HepG2 (cell line): ENCODE data around the gene TNFAIP8L1. TPM values are rescaled to one million over a fixed set of nuclear protein-coding genes. Genes with fewer than 3 reads are reported as not detected.

Source experiments
- ATAC-seq: fragments of 200-7000 bp; cut with Tn5 transposase; 3 replicates; pipeline ENCODE4 v1.9.1; 2020; ENCODE audit warnings: mild to moderate bottlenecking, moderate library complexity
- BruUV-seq: library from RNA; stranded (reverse); fragments of 400-500 nt; replicated peaks from 2 replicates; lab custom pipeline; 2021; lab: Mats Ljungman, UMichigan
- CTCF ChIA-PET: fragments of 300-600 bp; formaldehyde crosslinking; extraction: SDS; loops from one replicate; lab custom pipeline; 2021; ENCODE audit warnings: low total read pairs, inconsistent platforms, low intra/inter-chr PET ratio; lab: Yijun Ruan, JAX
- POLR2A ChIA-PET: fragments of 350-600 bp; sonication (Branson Sonifier 250); formaldehyde crosslinking; loops from one replicate; lab custom pipeline; 2020; ENCODE audit warnings: antibody characterized with exemption, inconsistent platforms; lab: Yijun Ruan, JAX
- DNase-seq: peaks from one replicate; pipeline ENCODE4 v3.0.0-alpha.2; 2015; ENCODE audit warnings: low spot score
- FAIRE-seq: peaks from 3 replicates; lab custom pipeline; 2011; peaks lifted over from hg19 to GRCh38; lab: Jason Lieb, UNC
- H2AFZ ChIP-seq: one replicate; pipeline ENCODE4 v1.6.1; 2011; ENCODE audit warnings: low read length, inconsistent platforms
- H3K27ac ChIP-seq: fragments of 300-600 bp; 3 replicates; pipeline ENCODE4 v1.8.0; 2011; ENCODE audit warnings: mixed run types, mild to moderate bottlenecking, mixed read lengths, low read length, inconsistent platforms; ENCODE audit not compliant: insufficient read depth; ENCODE audit errors: extremely low read length
- H3K27me3 ChIP-seq, 2 experiments: fragments of 200-600 bp in 1 of 2; 2 replicates in 1 of 2; 3 replicates in 1 of 2; pipeline versions ENCODE4 v1.6.0 to v1.8.0; 2011; ENCODE audit warnings: low read length in 2 of 2, mild to moderate bottlenecking in 2 of 2, moderate library complexity in 2 of 2, inconsistent platforms in 1 of 2; ENCODE audit not compliant: insufficient read depth in 2 of 2, control insufficient read depth in 1 of 2
- H3K36me3 ChIP-seq, 2 experiments: fragments of 200-600 bp in 1 of 2; replicated peaks in 1 of 2; 2 replicates in 1 of 2; 3 replicates in 1 of 2; pipeline versions ENCODE4 v1.5.1 to v1.8.0; 2011; ENCODE audit warnings: low read length in 2 of 2, inconsistent platforms in 1 of 2; ENCODE audit not compliant: insufficient read depth in 2 of 2, control insufficient read depth in 1 of 2
- H3K4me1 ChIP-seq: 2 replicates; pipeline ENCODE4 v1.5.1; 2012; ENCODE audit warnings: low read length, inconsistent platforms; ENCODE audit not compliant: insufficient read depth
- H3K4me2 ChIP-seq: 2 replicates; pipeline ENCODE4 v1.6.0; 2011; ENCODE audit warnings: low read depth, low read length, inconsistent platforms
- H3K4me3 ChIP-seq, 3 experiments: fragments of 200-600 bp in 1 of 3; sonication (generic), shearing (Covaris generic) in 1 of 3; replicated peaks in 1 of 3; 2 replicates each; pipeline ENCODE4 v1.5.1; 2011 to 2016; ENCODE audit warnings: low read length in 3 of 3, inconsistent platforms in 2 of 3, low read depth in 2 of 3, mild to moderate bottlenecking in 2 of 3, control low read depth in 1 of 3, mixed read lengths in 1 of 3; ENCODE audit not compliant: insufficient read depth in 1 of 3
- H3K79me2 ChIP-seq: one replicate; pipeline ENCODE4 v1.6.1; 2011; ENCODE audit warnings: low read length, inconsistent platforms; ENCODE audit not compliant: insufficient read depth
- H3K9ac ChIP-seq: 2 replicates; pipeline ENCODE4 v1.6.0; 2011; ENCODE audit warnings: mild to moderate bottlenecking, low read depth, low read length, inconsistent platforms; ENCODE audit not compliant: insufficient read depth
- H3K9me3 ChIP-seq: 2 replicates; pipeline ENCODE4 v1.5.1; 2012; ENCODE audit warnings: mild to moderate bottlenecking, low read length
- H4K20me1 ChIP-seq: 2 replicates; pipeline ENCODE4 v1.6.0; 2011; ENCODE audit warnings: inconsistent platforms, mild to moderate bottlenecking, low read length, moderate library complexity; ENCODE audit not compliant: insufficient read depth
- ATF1 ChIP-seq: IDR thresholded peaks from 2 replicates; pipeline ENCODE4 v1.6.1; 2016; ENCODE audit warnings: mild to moderate bottlenecking, control low read depth
- CHD2 ChIP-seq: IDR thresholded peaks from 2 replicates; pipeline ENCODE4 v1.6.1; 2011; ENCODE audit warnings: low read depth, low read length, improper control_type of control experiment
- EHMT2 ChIP-seq: fragments of 200-600 bp; sonication (generic); IDR thresholded peaks from 2 replicates; pipeline ENCODE4 v1.7.0; 2017; ENCODE audit warnings: antibody characterized with exemption, low read depth, low read length, borderline replicate concordance
- HMG20A ChIP-seq: IDR thresholded peaks from 2 replicates; pipeline ENCODE4 v1.6.1; 2016; ENCODE audit warnings: borderline replicate concordance
- MED8 ChIP-seq: sonication (generic); formaldehyde crosslinking; IDR thresholded peaks from 2 replicates; pipeline ENCODE4 v1.8.1; 2023; ENCODE audit warnings: mild to moderate bottlenecking, missing genetic modification reagents; ENCODE audit not compliant: insufficient replicate concordance
- PLRG1 ChIP-seq: fragments of 450-650 bp; conservative IDR thresholded peaks from 2 replicates; pipeline ENCODE4 v1.6.1; 2016
- TRIM24 ChIP-seq: sonication (generic); formaldehyde crosslinking; IDR thresholded peaks from 2 replicates; pipeline ENCODE4 v1.8.0; 2022; ENCODE audit warnings: mild to moderate bottlenecking, missing genetic modification reagents
- XRCC5 ChIP-seq: fragments of 200-400 bp; formaldehyde crosslinking; optimal IDR thresholded peaks from 2 replicates; pipeline ENCODE3; 2017; ENCODE audit warnings: mild to moderate bottlenecking, low read length
- ZFAT ChIP-seq: sonication (generic); formaldehyde crosslinking; conservative IDR thresholded peaks from 2 replicates; pipeline ENCODE4 v1.8.1; 2023; ENCODE audit warnings: missing genetic modification reagents, inconsistent platforms
- ZFP36L1 ChIP-seq: sonication (generic); formaldehyde crosslinking; IDR thresholded peaks from 2 replicates; pipeline ENCODE4 v1.8.0; 2022; ENCODE audit warnings: mild to moderate bottlenecking, missing genetic modification reagents, moderate library complexity
- ZNF234 ChIP-seq: sonication (generic); formaldehyde crosslinking; conservative IDR thresholded peaks from 2 replicates; pipeline ENCODE4 v1.5.1; 2020; ENCODE audit warnings: mild to moderate bottlenecking, missing genetic modification reagents
- ZNF749 ChIP-seq: sonication (generic); formaldehyde crosslinking; IDR thresholded peaks from 2 replicates; pipeline ENCODE4 v1.8.0; 2022; ENCODE audit warnings: mild to moderate bottlenecking, missing genetic modification reagents, moderate library complexity, borderline replicate concordance
- WGBS: methylation state at CpG from one replicate; pipeline ENCODE4 v1.1.6; 2017; ENCODE audit warnings: low lambda C conversion rate; 5-methylcytosine and 5-hydroxymethylcytosine counted together
- in situ Hi-C: cut with HindIII; loops from 2 replicates; pipeline ENCODE4 v1.10.0; 2017; ENCODE audit warnings: low pct_unique_long_range_greater_than_20kb; ENCODE audit not compliant: extremely low pct_ligation_motif_present
- intact Hi-C: fragments of 100-400 bp; cut with micrococcal nuclease; formaldehyde crosslinking; loops from one replicate; pipeline ENCODE4 v1.10.0; 2022; ENCODE audit not compliant: unreplicated experiment
- polyA plus RNA-seq, 8 experiments: library from polyadenylated mRNA; depleted of rRNA in 3 of 8; stranded (reverse) in 7 of 8; unstranded in 1 of 8; fragments of >200 nt; fragmentation: Illumina TruSeq in 4 of 8; extraction: Trizol in 4 of 8; gene quantifications; 2 replicates each; pipeline versions ENCODE4 v1.2.1 to v1.2.3, GENCODE V29; 2011 to 2016; ENCODE audit warnings: low read depth in 4 of 8, missing spikeins in 1 of 8, mixed read lengths in 1 of 8; ENCODE audit not compliant: insufficient read depth in 1 of 8
- total RNA-seq, 5 experiments: library from RNA; depleted of rRNA; stranded (reverse); fragments of >200 nt; fragmentation: Illumina TruSeq; extraction: Trizol; gene quantifications; 2 replicates each; pipeline ENCODE4 v1.2.3, GENCODE V29; 2016; ENCODE audit warnings: low read depth in 1 of 5
- TF ChIP-seq, protein P1 (sequence below): sonication (generic); formaldehyde crosslinking; IDR thresholded peaks from 2 replicates; pipeline ENCODE4 v1.8.0; 2022; ENCODE audit warnings: missing genetic modification reagents, mild to moderate bottlenecking, borderline replicate concordance
- TF ChIP-seq, protein P2 (sequence below): sonication (generic); formaldehyde crosslinking; IDR thresholded peaks from 2 replicates; pipeline ENCODE4 v1.8.1; 2023; ENCODE audit warnings: mild to moderate bottlenecking, missing genetic modification reagents
- TF ChIP-seq, protein P3 (sequence below): sonication (generic); formaldehyde crosslinking; IDR thresholded peaks from 2 replicates; pipeline ENCODE4 v1.5.1; 2020; ENCODE audit warnings: missing genetic modification reagents, mild to moderate bottlenecking, borderline replicate concordance
- TF ChIP-seq, protein P4 (sequence below): sonication (generic); formaldehyde crosslinking; IDR thresholded peaks from 2 replicates; pipeline ENCODE4 v1.5.1; 2020; ENCODE audit warnings: missing genetic modification reagents, mild to moderate bottlenecking, borderline replicate concordance
- TF ChIP-seq, protein P5 (sequence below): sonication (generic); formaldehyde crosslinking; conservative IDR thresholded peaks from 2 replicates; pipeline ENCODE4 v1.8.0; 2022; ENCODE audit warnings: low read depth, missing genetic modification reagents

Gene TNFAIP8L1
- total and polyA plus RNA-seq, 2 of the 13 experiments (the other 11 are each of a cell fraction or from before 2014, with no cell fraction given), result 13.4 to 21.4 TPM

DNA sequence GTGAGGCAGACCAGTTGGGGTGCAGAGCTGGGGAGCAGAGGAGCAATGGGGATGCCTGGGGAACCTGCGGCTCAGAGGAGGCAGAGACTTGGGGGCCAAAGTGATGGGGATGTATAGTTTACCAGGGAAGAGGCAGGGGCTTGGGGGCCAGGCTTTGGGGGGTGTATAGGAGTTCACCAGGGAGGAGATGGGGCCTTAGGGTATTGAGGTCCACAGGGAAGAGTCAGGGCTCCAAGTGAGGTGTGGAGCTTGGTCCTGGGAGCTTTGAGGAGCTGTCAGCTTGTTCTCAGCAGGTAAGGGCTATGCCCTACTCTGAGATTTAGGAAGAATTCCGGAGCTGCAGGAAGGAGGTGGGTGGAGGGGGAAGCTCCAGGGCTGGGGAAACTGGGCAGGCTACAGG lies 10.8 kb downstream of the TNFAIP8L1 start:
- in situ Hi-C loops, result no loop called here
- Histone ChIP-seq H3K4me2 (no peak overlapping the region), H3K4me1 (peaks cover 14% of the 10 kb centered on the region), H3K79me2 (peaks cover 9% of the 10 kb centered on the region), H3K36me3 (peaks cover 2 to 23% of the 10 kb centered on the region in 2 experiments; a peak in 4 of 5 replicates), H3K27ac (no peak overlapping the region), H3K9ac (no peak overlapping the region), H2AFZ (no peak overlapping the region), H3K4me3 (no peak overlapping the region), H3K9me3 (no peaks in the 10 kb centered on the region), H4K20me1 (peaks cover 9% of the 10 kb centered on the region; the same call in 1 of the 2 replicates), H3K27me3 (no peaks in the 10 kb centered on the region)
- DNase-seq (no peak), FAIRE-seq (no peak), ATAC-seq (no peak)
- WGBS, result 96% methylated on average over 2 of the region's 2 CpGs
- BruUV-seq, result no TSS peak
- POLR2A ChIA-PET, result no interaction called here
- intact Hi-C loops, result loop anchor here (5.0 kb wide), 1 partner anchor 583 kb away; the partner anchor contains the start of gene ZBTB7A
- CTCF ChIA-PET, result no interaction called here
- TF ChIP-seq CHD2 (no peak), PLRG1 (no peak), ZFAT (CRISPR knock-in tag) (no peak), ZNF749 (CRISPR knock-in tag) (no peak), EHMT2 (no peak), ZFP36L1 (no peak), MED8 (CRISPR knock-in tag) (no peak), XRCC5 (no peak), HMG20A (CRISPR knock-in tag) (no peak), ATF1 (no peak), TRIM24 (CRISPR knock-in tag) (no peak), ZNF234 (CRISPR knock-in tag) (no peak)
- TF ChIP-seq, protein P1, sequence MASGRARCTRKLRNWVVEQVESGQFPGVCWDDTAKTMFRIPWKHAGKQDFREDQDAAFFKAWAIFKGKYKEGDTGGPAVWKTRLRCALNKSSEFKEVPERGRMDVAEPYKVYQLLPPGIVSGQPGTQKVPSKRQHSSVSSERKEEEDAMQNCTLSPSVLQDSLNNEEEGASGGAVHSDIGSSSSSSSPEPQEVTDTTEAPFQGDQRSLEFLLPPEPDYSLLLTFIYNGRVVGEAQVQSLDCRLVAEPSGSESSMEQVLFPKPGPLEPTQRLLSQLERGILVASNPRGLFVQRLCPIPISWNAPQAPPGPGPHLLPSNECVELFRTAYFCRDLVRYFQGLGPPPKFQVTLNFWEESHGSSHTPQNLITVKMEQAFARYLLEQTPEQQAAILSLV (CRISPR knock-in tag), result no peak
- TF ChIP-seq, protein P2, sequence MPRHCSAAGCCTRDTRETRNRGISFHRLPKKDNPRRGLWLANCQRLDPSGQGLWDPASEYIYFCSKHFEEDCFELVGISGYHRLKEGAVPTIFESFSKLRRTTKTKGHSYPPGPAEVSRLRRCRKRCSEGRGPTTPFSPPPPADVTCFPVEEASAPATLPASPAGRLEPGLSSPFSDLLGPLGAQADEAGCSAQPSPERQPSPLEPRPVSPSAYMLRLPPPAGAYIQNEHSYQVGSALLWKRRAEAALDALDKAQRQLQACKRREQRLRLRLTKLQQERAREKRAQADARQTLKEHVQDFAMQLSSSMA (CRISPR knock-in tag), result no peak
- TF ChIP-seq, protein P3, sequence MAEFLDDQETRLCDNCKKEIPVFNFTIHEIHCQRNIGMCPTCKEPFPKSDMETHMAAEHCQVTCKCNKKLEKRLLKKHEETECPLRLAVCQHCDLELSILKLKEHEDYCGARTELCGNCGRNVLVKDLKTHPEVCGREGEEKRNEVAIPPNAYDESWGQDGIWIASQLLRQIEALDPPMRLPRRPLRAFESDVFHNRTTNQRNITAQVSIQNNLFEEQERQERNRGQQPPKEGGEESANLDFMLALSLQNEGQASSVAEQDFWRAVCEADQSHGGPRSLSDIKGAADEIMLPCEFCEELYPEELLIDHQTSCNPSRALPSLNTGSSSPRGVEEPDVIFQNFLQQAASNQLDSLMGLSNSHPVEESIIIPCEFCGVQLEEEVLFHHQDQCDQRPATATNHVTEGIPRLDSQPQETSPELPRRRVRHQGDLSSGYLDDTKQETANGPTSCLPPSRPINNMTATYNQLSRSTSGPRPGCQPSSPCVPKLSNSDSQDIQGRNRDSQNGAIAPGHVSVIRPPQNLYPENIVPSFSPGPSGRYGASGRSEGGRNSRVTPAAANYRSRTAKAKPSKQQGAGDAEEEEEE (CRISPR knock-in tag), result no peak
- TF ChIP-seq, protein P4, sequence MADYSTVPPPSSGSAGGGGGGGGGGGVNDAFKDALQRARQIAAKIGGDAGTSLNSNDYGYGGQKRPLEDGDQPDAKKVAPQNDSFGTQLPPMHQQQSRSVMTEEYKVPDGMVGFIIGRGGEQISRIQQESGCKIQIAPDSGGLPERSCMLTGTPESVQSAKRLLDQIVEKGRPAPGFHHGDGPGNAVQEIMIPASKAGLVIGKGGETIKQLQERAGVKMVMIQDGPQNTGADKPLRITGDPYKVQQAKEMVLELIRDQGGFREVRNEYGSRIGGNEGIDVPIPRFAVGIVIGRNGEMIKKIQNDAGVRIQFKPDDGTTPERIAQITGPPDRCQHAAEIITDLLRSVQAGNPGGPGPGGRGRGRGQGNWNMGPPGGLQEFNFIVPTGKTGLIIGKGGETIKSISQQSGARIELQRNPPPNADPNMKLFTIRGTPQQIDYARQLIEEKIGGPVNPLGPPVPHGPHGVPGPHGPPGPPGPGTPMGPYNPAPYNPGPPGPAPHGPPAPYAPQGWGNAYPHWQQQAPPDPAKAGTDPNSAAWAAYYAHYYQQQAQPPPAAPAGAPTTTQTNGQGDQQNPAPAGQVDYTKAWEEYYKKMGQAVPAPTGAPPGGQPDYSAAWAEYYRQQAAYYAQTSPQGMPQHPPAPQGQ (CRISPR knock-in tag), result no peak
- TF ChIP-seq, protein P5, sequence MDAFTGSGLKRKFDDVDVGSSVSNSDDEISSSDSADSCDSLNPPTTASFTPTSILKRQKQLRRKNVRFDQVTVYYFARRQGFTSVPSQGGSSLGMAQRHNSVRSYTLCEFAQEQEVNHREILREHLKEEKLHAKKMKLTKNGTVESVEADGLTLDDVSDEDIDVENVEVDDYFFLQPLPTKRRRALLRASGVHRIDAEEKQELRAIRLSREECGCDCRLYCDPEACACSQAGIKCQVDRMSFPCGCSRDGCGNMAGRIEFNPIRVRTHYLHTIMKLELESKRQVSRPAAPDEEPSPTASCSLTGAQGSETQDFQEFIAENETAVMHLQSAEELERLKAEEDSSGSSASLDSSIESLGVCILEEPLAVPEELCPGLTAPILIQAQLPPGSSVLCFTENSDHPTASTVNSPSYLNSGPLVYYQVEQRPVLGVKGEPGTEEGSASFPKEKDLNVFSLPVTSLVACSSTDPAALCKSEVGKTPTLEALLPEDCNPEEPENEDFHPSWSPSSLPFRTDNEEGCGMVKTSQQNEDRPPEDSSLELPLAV (CRISPR knock-in tag), result no peak
